NCI-H2196 (cell line): ENCODE measurements around the gene SIGLEC9.

Experiments used
- DNase-seq: peaks from one replicate; lab custom pipeline; 2025; ENCODE audit not compliant: unreplicated experiment; lab: John Stamatoyannopoulos, UW

Gene SIGLEC9

GRCh38 chr19:51173681-51174080 lies 49.0 kb downstream of the SIGLEC9 start:
- no peak for DNase-seq

GRCh38 chr19:51179256-51179655 lies 54.5 kb downstream of the SIGLEC9 start:
- no peak for DNase-seq
